ENCODE measurements around the gene SERGEF.

DNA sequence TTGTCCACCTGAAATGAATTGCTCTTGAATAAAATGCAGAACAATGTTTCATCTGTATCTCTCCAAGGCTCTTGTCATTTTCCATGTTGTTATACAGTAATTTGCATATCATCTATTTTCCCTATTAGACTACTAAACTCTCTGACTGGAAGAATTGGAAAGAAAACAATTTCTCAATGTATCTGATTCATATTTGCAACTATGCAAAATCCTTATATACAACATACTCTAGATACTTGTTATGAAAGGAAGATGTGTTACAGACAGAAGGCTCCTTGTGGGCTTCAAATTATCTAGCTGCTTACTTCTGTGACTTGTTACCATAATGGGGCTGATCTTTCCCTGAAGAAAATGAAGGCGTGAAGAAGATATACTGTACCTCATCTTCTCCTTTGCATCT is 9.6 kb upstream of the SERGEF start:
- no peak for TF ChIP-seq YY1 (IDR thresholded peaks at IDR 0.05; ENCODE audit: insufficient read depth, insufficient read length)
- TF ChIP-seq SUZ12 (IDR thresholded peaks at IDR 0.05; ENCODE audit: extremely low read depth, insufficient read depth, insufficient read length): no peak
- no peak for TF ChIP-seq ZNF274 (IDR thresholded peaks at IDR 0.05; ENCODE audit: low read depth, low read length)

All from NT2/D1 (cell line).